ENCODE data around the gene COPB2. TPM values are rescaled to one million over a fixed set of nuclear protein-coding genes. Genes with fewer than 3 reads are reported as not detected.

Gene COPB2
- total RNA-seq, 1 experiment from 2014 or later: 152 TPM

DNA sequence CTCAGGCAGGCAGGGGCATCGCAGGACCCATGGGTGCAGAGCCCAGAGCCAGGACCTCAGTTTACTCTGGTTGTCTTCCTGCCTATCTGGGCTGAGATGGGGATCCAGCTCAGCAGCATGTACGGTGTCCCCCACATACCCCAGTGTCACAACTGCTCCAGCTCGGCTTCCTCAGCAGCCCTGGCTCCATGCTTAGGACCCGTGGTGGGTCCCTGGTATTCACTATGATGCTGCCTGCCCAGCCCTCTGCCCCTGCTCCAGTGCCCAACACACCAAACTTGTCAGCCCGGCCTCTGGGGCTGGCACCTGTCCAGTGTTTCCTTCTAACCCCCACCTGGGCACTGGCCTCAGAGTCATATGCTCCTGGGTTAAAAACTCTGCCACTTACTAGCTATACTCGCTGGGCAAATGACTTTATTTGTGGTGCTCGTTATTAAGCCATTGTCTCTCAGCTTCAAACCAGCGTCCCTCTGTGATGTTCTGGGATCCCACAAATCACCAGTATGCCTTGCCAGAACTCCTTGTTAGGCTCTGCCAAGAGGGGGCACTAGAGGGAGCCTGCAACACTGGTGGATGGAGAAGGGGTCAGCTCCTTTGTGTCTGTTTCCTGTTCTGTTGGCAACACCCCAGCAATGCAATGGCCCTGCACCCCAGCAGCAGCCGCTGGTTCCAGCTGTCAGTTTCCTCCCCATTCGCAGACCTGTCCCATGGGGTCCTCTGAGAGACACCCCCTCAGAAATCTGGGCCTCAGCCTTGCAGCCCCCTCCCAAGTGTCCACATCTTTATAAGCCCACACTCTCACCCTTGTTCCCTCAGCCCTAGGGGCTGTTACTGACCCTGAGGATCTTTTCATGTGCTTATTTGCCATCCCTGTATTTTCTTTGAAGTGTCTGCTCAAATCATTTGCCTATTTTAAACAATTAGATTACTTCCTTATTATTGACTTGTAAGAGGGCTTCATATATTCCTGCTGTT, 69.7 kb downstream of the COPB2 start:
- TF ChIP-seq, protein P1, sequence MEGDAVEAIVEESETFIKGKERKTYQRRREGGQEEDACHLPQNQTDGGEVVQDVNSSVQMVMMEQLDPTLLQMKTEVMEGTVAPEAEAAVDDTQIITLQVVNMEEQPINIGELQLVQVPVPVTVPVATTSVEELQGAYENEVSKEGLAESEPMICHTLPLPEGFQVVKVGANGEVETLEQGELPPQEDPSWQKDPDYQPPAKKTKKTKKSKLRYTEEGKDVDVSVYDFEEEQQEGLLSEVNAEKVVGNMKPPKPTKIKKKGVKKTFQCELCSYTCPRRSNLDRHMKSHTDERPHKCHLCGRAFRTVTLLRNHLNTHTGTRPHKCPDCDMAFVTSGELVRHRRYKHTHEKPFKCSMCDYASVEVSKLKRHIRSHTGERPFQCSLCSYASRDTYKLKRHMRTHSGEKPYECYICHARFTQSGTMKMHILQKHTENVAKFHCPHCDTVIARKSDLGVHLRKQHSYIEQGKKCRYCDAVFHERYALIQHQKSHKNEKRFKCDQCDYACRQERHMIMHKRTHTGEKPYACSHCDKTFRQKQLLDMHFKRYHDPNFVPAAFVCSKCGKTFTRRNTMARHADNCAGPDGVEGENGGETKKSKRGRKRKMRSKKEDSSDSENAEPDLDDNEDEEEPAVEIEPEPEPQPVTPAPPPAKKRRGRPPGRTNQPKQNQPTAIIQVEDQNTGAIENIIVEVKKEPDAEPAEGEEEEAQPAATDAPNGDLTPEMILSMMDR (IDR thresholded peaks at IDR 0.05; ENCODE audit: unreplicated experiment): peak; percentile 22
- no peak overlapping the region for H3K4me3 Mint-ChIP-seq (ENCODE audit: unreplicated experiment)
- peaks cover 19% of the 10 kb centered on the region for H3K4me1 Mint-ChIP-seq (ENCODE audit: insufficient read depth, unreplicated experiment)
- CTCF ChIA-PET: interaction anchor here (0.6 to 8.4 kb wide), 13 partner anchors 9 to 901 kb away, joined by 3 to 73 read pairs (median 4); no protein-coding TSS in a partner anchor
- H3K27ac Mint-ChIP-seq (ENCODE audit: low read depth, unreplicated experiment): no peak overlapping the region
- no TSS peak for BruUV-seq (replicated peaks)
- intact Hi-C loops (cut with micrococcal nuclease): loop anchor here (10.0 kb wide), 1 partner anchor 625 kb away; no protein-coding TSS in a partner anchor
- peak; percentile 13 for DNase-seq (ENCODE audit: unreplicated experiment)
- no peaks in the 10 kb centered on the region for H3K36me3 Mint-ChIP-seq (ENCODE audit: insufficient read depth, unreplicated experiment)
- no peaks in the 10 kb centered on the region for H3K27me3 Mint-ChIP-seq (ENCODE audit: insufficient read depth, unreplicated experiment)
- POLR2A ChIA-PET: interaction anchor here (0.6 to 0.7 kb wide), 2 partner anchors 69 to 357 kb away, joined by 3 to 4 read pairs; no protein-coding TSS in a partner anchor
- H3K9me3 Mint-ChIP-seq (ENCODE audit: unreplicated experiment): no peaks in the 10 kb centered on the region

DNA sequence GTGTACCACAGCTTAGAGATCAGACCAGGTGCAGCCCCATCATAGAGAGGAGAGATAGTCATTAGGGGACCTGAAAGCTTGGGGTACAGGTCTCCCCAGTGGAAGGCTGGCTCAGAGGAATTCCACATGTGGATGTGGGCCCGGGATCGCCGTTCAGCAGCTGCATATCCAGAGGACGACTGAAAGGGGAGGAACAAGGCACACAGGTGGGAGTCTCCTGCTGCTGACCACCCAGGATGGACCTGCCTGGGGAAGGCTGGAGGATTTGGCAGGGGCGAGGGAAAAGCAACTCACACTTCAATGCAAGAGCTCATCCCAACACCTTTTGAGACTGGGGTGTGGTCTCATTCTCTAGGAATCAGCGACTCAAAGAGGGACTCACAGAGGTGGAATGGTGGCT, 70.6 kb downstream of the COPB2 start:
- Mint-ChIP-seq H3K4me3 (ENCODE audit: unreplicated experiment) (no peak overlapping the region), H3K27ac (ENCODE audit: low read depth, unreplicated experiment) (peak overlapping the region; percentile 61), H3K36me3 (ENCODE audit: insufficient read depth, unreplicated experiment) (no peaks in the 10 kb centered on the region), H3K27me3 (ENCODE audit: insufficient read depth, unreplicated experiment) (no peaks in the 10 kb centered on the region), H3K4me1 (ENCODE audit: insufficient read depth, unreplicated experiment) (peaks cover 19% of the 10 kb centered on the region), H3K9me3 (ENCODE audit: unreplicated experiment) (no peaks in the 10 kb centered on the region)
- no TSS peak for BruUV-seq (replicated peaks)
- ChIA-PET CTCF (interaction anchor here (0.8 to 8.4 kb wide), 13 partner anchors 8 to 901 kb away, joined by 3 to 73 read pairs (median 6); no protein-coding TSS in a partner anchor), POLR2A (interaction anchor here (0.6 to 0.9 kb wide), 2 partner anchors 188 to 947 kb away, joined by 3 read pairs; no protein-coding TSS in a partner anchor)
- no peak for DNase-seq (ENCODE audit: unreplicated experiment)
- intact Hi-C loops (cut with micrococcal nuclease): no loop called here
- TF ChIP-seq, protein P1 (IDR thresholded peaks at IDR 0.05; ENCODE audit: unreplicated experiment): no peak

DNA sequence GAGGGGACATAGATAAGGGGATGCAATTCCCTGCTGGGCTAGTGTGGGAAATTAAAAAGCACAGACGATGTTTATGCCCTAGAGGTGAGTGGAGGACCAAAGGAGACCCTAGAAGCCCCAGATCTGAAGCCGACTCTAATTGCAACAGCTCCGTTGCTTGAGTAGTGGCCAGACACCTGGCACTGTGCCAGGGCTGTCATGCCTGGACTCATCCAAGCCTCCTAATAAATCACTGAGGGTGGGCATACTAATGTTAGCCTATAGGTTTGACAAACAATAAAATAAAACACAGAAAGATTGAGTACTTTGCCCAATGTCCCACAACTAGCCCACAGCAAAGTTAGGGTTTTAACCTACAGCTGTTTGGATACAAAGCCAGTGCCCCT, 71.0 kb downstream of the COPB2 start:
- intact Hi-C loops (cut with micrococcal nuclease): no loop called here
- DNase-seq (ENCODE audit: unreplicated experiment): peak; percentile 72
- Mint-ChIP-seq H3K4me1 (ENCODE audit: insufficient read depth, unreplicated experiment) (peaks cover 19% of the 10 kb centered on the region), H3K27me3 (ENCODE audit: insufficient read depth, unreplicated experiment) (no peaks in the 10 kb centered on the region), H3K4me3 (ENCODE audit: unreplicated experiment) (no peak overlapping the region), H3K9me3 (ENCODE audit: unreplicated experiment) (no peaks in the 10 kb centered on the region), H3K27ac (ENCODE audit: low read depth, unreplicated experiment) (peak overlapping the region; percentile 61), H3K36me3 (ENCODE audit: insufficient read depth, unreplicated experiment) (no peaks in the 10 kb centered on the region)
- POLR2A ChIA-PET: interaction anchor here (0.6 to 1.4 kb wide), 3 partner anchors 187 to 946 kb away, joined by 3 to 4 read pairs (median 3); no protein-coding TSS in a partner anchor
- TF ChIP-seq, protein P1 (IDR thresholded peaks at IDR 0.05; ENCODE audit: unreplicated experiment): no peak
- no TSS peak for BruUV-seq (replicated peaks)
- CTCF ChIA-PET: interaction anchor here (0.8 to 8.4 kb wide), 12 partner anchors 8 to 900 kb away, joined by 3 to 73 read pairs (median 6); no protein-coding TSS in a partner anchor

Measured in MCF 10A (cell line).